ENCODE measurements around the gene PACS2. TPM values are rescaled to one million over a fixed set of nuclear protein-coding genes. Genes with fewer than 3 reads are reported as not detected.

Gene PACS2
- total and polyA plus RNA-seq, 2 of the 4 experiments (the other 2 are of a cell fraction), result 15.6 to 32.2 TPM

DNA sequence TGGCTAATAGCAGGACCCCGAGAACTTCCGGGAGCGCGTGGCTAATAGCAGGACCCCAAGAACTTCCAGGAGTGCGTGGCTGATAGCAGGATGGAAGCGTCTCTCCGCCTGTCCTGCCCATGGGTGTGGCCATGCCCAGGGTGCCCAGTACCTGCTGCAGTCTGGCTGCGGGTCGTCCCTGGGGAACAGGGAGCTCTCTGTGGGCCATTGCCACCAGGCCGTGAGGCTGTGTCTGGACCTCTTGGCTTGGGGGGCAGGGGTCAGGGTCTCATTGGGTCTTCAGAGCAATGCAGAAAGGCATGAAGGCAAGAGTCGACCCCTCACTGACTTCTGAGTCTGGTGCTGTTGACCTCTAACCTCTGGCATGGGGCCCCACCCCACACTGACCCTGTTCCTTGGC is 35.4 kb downstream of the PACS2 start:
- H3K14ac ChIP-seq (replicated peaks; ENCODE audit: low read depth, low read length), result no peak overlapping the region
- H3K9me3 ChIP-seq (ENCODE audit: control insufficient read depth, insufficient read depth, low read length), result no peaks in the 10 kb centered on the region
- no peak overlapping the region for H3K4me2 ChIP-seq (ENCODE audit: low read depth, low read length)
- H3K27me3 ChIP-seq (ENCODE audit: control insufficient read depth, insufficient read depth, low read length), result no peaks in the 10 kb centered on the region
- in situ Hi-C loops (cut with MboI; ENCODE audit: low sequenced_read_pairs), result loop anchor here (10.0 kb wide), 1 partner anchor 255 kb away; no protein-coding TSS in a partner anchor
- no peaks in the 10 kb centered on the region; the same call in 1 of the 2 replicates for H3K9me1 ChIP-seq (ENCODE audit: insufficient read depth, low read length)
- H2AFZ ChIP-seq (replicated peaks; ENCODE audit: low read length, poor library complexity), result no peak overlapping the region
- no peak overlapping the region for H2AK9ac ChIP-seq (replicated peaks; ENCODE audit: low read depth, low read length, poor library complexity)
- H4K8ac ChIP-seq (ENCODE audit: low read depth in 2 of 2, low read length in 2 of 2), result no peak overlapping the region
- H3K27ac ChIP-seq (ENCODE audit: insufficient read depth, low read length), result no peak overlapping the region
- no CpG with 5 or more reads among the region's 11 CpGs for WGBS, 2 experiments (ENCODE audit: extremely low coverage in 2 of 2, insufficient read length in 1 of 2)
- ChIA-PET POLR2A (ENCODE audit: unreplicated experiment) (no interaction called here), CTCF (no interaction called here)
- no peak overlapping the region for H4K91ac ChIP-seq (ENCODE audit: insufficient read depth, low read depth, low read length)
- H3K4ac ChIP-seq (ENCODE audit: low read depth, low read length), result no peak overlapping the region
- H3K23ac ChIP-seq (ENCODE audit: low read depth, low read length), result no peak overlapping the region
- H4K20me1 ChIP-seq (ENCODE audit: insufficient read depth, low read length), result peaks cover 15% of the 10 kb centered on the region
- H4K5ac ChIP-seq (ENCODE audit: low read depth, low read length), result no peak overlapping the region
- no peak overlapping the region for H3K56ac ChIP-seq (ENCODE audit: extremely low read depth, insufficient read depth, low read length)
- no peak overlapping the region for H2BK15ac ChIP-seq (ENCODE audit: low read depth, low read length)
- no peak overlapping the region for H3K9ac ChIP-seq (ENCODE audit: low read depth, low read length)
- dilution Hi-C loops (cut with HindIII; ENCODE audit: low sequenced_read_pairs, unreplicated experiment), result no loop called here
- H3K18ac ChIP-seq (ENCODE audit: low read depth, low read length), result no peak overlapping the region
- no peak overlapping the region for H2AK5ac ChIP-seq (ENCODE audit: low read depth, low read length)
- H2BK5ac ChIP-seq (ENCODE audit: low read depth, low read length, poor library complexity, severe bottlenecking), result no peak overlapping the region
- H3K4me1 ChIP-seq (ENCODE audit: control insufficient read depth, insufficient read depth, low read length), result peaks cover 3% of the 10 kb centered on the region; the same call in 1 of the 2 replicates
- no TSS peak for BruUV-seq (replicated peaks)
- H3K79me1 ChIP-seq (ENCODE audit: low read depth in 1 of 2, low read length in 2 of 2), result peaks cover 10 to 22% of the 10 kb centered on the region in 2 experiments
- no peak overlapping the region for H3K4me3 ChIP-seq (ENCODE audit: insufficient read depth, low read depth, low read length)
- DNase-seq, result no peak
- H2BK20ac ChIP-seq (ENCODE audit: low read depth, low read length), result no peak overlapping the region
- intact Hi-C loops (cut with micrococcal nuclease), result loop anchor here (5.0 kb wide), 1 partner anchor 68 kb away; no protein-coding TSS in a partner anchor
- no peak for ATAC-seq (ENCODE audit: low read depth)
- no peak overlapping the region for H2BK120ac ChIP-seq (ENCODE audit: low read depth, low read length)
- TF ChIP-seq, protein P1, sequence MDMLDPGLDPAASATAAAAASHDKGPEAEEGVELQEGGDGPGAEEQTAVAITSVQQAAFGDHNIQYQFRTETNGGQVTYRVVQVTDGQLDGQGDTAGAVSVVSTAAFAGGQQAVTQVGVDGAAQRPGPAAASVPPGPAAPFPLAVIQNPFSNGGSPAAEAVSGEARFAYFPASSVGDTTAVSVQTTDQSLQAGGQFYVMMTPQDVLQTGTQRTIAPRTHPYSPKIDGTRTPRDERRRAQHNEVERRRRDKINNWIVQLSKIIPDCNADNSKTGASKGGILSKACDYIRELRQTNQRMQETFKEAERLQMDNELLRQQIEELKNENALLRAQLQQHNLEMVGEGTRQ (IDR thresholded peaks at IDR 0.05; ENCODE audit: low read depth, low read length), result no peak
- no peak for TF ChIP-seq CHD1 (IDR thresholded peaks at IDR 0.05; ENCODE audit: low read depth, low read length)
- no peak for TF ChIP-seq RAD21 (IDR thresholded peaks at IDR 0.05; ENCODE audit: low read length)
- no peak for TF ChIP-seq POLR2A (IDR thresholded peaks at IDR 0.05; ENCODE audit: low read depth, low read length)
- TF ChIP-seq NFE2L2 (IDR thresholded peaks at IDR 0.05; ENCODE audit: low read depth, low read length), result no peak
- TF ChIP-seq RFX5 (IDR thresholded peaks at IDR 0.05; ENCODE audit: low read depth, low read length), result no peak
- TF ChIP-seq BHLHE40 (IDR thresholded peaks at IDR 0.05; ENCODE audit: low read depth, low read length), result no peak
- TF ChIP-seq FOS (IDR thresholded peaks at IDR 0.05; ENCODE audit: low read depth, low read length), result no peak
- no peak for TF ChIP-seq SMC3 (IDR thresholded peaks at IDR 0.05; ENCODE audit: low read depth, low read length)
- TF ChIP-seq, protein P2, sequence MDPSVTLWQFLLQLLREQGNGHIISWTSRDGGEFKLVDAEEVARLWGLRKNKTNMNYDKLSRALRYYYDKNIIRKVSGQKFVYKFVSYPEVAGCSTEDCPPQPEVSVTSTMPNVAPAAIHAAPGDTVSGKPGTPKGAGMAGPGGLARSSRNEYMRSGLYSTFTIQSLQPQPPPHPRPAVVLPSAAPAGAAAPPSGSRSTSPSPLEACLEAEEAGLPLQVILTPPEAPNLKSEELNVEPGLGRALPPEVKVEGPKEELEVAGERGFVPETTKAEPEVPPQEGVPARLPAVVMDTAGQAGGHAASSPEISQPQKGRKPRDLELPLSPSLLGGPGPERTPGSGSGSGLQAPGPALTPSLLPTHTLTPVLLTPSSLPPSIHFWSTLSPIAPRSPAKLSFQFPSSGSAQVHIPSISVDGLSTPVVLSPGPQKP (IDR thresholded peaks at IDR 0.05; ENCODE audit: borderline replicate concordance, low read depth, low read length), result no peak
- TF ChIP-seq CEBPB (IDR thresholded peaks at IDR 0.05; ENCODE audit: low read depth, low read length), result no peak
- TF ChIP-seq MAZ (IDR thresholded peaks at IDR 0.05; ENCODE audit: borderline replicate concordance, low read depth, low read length), result no peak
- TF ChIP-seq, protein P3, sequence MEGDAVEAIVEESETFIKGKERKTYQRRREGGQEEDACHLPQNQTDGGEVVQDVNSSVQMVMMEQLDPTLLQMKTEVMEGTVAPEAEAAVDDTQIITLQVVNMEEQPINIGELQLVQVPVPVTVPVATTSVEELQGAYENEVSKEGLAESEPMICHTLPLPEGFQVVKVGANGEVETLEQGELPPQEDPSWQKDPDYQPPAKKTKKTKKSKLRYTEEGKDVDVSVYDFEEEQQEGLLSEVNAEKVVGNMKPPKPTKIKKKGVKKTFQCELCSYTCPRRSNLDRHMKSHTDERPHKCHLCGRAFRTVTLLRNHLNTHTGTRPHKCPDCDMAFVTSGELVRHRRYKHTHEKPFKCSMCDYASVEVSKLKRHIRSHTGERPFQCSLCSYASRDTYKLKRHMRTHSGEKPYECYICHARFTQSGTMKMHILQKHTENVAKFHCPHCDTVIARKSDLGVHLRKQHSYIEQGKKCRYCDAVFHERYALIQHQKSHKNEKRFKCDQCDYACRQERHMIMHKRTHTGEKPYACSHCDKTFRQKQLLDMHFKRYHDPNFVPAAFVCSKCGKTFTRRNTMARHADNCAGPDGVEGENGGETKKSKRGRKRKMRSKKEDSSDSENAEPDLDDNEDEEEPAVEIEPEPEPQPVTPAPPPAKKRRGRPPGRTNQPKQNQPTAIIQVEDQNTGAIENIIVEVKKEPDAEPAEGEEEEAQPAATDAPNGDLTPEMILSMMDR (conservative IDR thresholded peaks at IDR 0.05; ENCODE audit: low read depth, low read length), result no peak
- no peak for TF ChIP-seq MXI1 (IDR thresholded peaks at IDR 0.05; ENCODE audit: borderline replicate concordance, low read depth, low read length)
- TF ChIP-seq RCOR1 (IDR thresholded peaks at IDR 0.05; ENCODE audit: insufficient replicate concordance, low read length), result no peak
- no peak for TF ChIP-seq MAFK (IDR thresholded peaks at IDR 0.05; ENCODE audit: low read depth, low read length)
- peaks cover 2% of the 10 kb centered on the region for H3K36me3 ChIP-seq (ENCODE audit: control insufficient read depth, insufficient read depth, low read length)

Data from IMR-90 (cell line).